Hypothalamus (tissue), 51 donors: ENCODE measurements around the gene RAD51B.
A peak's percentile ranks its signal among the peaks of the same experiment; 100 is the strongest.
"Not testable (repeated sequence)": the region's sequence is repeated elsewhere in the genome, so short reads cannot be mapped to it uniquely, and the experiment has no call there.

Source experiments
- DNase-seq, 51 donors: peaks; one replicate each; lab custom pipeline; 2025; lab: John Stamatoyannopoulos, UW

RAD51B gene

DNA sequence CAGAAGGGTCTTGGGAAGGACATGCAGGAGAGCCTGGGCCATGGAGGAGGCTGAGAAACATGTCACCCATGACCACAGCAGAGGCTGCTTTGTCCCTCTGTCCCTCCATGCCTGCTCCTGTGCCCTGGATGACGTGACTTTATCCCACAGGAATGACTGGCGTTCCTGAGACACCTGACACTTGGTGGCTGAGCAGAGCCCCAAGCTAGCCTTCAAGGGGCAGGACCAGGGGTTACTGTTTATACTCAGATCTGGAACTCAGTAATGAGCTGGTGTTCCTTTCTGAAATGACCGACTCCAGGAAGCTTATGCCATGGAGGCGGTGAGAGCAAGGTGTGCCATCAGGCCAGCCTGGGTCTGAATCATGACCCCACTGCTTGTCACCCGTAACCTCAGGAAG, 929.1 kb downstream of the RAD51B start:
- DNase-seq, result no peak

DNA sequence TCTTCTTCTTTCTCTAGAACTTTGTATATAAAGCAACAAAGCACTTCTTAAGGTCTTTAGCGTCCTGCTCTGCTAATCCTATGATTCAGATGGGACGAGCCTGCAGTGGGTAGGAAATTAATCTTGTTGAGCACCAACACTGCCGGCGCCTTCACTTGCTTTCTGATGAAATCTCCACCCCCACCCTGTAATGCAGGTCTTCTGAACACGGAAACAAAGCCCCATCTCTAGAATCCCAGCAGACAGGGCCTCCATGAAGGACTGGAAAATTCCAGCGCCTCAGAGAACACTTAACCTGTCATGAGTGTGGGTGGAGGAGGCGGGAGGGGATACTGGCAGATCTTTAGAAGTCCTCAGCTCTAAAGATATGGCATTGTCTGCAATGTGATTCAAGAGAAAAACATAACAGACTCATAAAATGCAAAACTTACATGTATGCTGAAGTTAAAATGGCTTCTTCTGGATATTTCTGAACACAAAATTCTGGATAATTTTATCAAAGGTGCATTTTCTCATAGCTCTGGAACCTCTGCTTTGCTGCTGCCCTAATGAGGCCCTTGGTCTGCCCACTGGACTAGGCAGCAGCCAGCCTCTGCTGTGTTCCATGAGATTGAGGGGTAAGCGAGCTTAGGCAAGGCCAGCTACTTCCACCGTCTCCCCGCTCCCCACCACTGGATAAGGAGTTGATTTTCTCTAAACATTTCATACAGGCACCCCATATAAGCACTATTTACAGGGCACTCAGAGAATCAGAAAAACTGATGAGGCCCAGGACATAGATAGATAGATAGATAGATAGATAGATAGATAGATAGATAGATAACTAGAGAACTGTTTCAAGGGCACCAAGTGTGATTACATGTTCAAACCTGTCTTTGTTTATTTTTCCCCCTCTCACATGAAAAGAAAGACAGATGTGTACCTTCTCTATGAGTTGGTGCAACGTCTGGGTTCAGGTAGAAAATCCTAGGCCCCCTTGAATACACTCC, 930.2 kb downstream of the RAD51B start:
- DNase-seq, result no peak

DNA sequence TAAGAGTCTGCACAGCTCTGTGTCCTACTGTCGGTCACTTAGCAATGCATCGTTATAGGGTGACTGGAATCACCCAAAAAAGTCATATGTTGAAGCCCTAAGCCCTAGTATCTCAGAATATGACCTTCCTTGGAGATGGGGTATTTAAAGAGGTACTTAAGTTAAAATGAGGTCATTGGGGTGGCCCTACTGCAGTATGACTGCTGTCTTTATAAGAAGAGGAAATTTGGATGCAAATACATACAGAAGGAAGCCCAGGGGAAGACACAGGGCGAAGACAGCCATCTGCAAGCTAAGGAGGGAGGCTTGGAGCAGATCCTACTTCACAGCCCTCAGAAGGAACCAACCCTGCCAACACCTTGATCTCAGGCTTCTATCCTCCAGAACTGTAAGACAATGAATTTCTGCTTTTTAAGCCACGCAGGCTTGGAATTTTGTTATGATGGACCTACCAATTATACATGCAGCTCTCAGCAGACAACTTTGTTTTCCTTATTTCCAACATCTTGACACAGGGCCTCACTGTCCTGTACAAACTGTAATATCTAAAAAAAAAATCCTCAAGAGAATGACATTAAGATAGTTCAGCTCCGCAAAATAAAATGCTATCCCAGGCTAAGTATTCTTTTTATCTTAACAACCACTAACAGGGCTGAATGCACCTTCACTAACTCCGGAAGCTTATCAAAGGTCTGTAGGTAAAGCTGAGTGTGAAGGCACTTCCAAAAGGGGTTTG, 932.9 kb downstream of the RAD51B start:
- no peak for DNase-seq

DNA sequence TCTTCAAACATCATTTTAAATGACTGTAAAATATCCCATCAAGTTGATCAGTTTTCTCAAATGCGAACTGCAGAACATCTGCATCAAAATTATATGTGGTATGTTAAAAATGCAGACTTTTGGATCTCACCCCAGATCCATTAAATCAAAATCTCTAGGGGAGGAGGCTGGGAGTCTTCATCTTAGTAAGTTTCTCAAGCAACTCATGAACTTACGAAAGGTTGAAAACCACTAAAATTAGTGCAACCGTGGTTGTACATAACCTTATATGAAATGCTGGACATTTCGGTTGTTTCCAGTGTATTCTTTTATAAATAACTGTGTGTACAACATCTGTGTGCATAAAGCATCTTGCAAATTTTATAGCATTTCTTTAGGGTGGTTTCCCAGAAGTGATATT, 934.1 kb downstream of the RAD51B start:
- no peak for DNase-seq

DNA sequence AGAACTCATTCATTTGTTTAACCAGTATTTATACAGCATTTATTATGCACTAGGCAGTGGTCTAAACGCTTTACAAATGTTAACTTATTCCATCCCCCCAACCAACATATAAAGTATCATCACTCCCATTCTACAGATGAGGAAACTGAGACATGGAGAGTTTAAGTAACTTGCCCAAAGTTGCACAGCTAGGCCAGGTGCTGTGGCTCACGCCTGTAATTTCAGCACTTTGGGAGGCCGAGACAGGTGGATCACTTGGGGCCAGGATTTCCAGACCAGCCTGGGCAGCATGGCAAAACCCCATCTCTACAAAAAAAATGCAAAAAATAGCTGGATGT, 935.4 kb downstream of the RAD51B start:
- no peak for DNase-seq

DNA sequence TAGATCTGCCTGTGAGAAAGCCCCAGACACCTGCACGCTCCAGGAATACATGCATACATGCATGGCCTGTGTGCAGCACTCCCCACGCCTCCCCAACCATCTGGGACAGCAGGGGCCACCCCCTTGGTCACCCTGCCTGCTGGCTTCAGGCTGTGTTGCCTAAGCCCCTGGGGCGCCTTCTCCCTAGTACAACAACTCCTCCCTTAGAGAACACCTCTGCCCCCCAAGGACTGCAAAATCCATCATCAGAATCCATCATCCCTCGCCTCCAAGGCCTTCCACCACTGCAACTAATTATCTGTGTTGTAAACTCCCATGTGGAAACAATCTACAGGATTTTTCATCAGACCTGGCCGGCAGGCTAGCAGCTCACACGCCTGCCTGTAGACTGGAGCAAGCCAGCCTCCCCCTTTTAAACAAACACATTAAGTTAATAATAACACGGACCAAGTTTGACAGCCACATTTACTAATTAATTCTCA, 936.5 kb downstream of the RAD51B start:
- DNase-seq, result no peak

DNA sequence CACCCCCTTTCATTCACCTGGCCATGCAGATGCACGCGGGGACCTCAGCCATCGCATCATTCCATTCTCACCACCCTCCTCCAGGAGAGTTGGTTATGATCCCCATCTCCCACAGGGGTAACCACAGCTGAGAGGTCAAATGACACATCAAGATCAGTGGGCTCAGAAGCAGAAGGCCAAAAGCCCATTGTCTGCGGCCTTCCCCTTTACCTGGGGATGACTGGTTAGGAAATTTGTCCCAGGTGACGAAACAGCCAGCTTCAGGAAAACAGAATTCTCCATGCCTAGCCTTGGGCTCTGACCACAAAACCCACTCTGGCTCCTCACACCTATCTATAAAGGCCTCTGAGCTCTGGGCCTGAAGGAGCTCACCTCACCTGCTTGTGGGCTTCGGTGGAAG, 937.2 kb downstream of the RAD51B start:
- DNase-seq, result no peak

DNA sequence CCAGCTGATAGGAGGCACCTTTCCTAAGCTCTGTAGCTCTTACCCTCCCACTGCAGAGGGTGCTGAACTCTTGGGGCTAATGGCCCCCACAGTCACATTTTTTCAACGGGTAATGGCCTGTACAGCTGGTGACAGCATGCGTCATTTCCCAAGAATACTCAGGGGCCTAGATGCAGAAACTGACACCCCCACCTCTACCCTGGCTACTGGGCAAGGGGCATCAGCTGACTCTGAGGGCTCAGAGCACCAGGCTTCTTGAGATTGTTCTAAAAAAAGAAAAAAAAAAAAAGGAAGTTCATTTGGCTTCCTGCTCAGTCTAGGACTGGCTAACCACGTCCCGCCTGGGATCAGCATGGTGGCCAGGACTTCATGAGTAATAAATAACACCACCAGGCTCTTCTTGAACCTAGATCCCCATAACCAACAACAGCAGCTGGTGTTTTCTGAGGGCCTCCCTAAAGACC, 938.1 kb downstream of the RAD51B start:
- peak in 20 of 51 donors; percentile 7 to 41 (median 16) for DNase-seq

DNA sequence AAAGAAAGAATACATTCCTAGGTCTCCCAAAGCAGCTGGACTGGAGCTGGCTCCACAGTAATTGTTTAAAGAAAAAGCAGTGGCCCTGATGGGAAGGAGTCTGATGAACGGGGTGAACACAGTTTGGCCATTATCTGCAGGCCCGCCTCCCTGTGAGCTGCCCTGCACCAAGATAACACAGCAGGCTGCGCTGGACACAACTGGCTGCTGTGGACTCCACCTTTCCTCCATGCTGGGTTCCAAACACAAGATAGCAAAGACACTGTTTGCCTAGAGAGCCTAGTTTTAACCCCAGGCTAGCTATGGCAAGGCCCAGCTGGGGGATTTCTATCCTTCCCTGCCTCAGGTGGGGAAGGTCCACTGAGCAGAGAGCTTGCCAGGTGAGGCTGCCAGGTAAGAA, 938.7 kb downstream of the RAD51B start:
- no peak for DNase-seq

DNA sequence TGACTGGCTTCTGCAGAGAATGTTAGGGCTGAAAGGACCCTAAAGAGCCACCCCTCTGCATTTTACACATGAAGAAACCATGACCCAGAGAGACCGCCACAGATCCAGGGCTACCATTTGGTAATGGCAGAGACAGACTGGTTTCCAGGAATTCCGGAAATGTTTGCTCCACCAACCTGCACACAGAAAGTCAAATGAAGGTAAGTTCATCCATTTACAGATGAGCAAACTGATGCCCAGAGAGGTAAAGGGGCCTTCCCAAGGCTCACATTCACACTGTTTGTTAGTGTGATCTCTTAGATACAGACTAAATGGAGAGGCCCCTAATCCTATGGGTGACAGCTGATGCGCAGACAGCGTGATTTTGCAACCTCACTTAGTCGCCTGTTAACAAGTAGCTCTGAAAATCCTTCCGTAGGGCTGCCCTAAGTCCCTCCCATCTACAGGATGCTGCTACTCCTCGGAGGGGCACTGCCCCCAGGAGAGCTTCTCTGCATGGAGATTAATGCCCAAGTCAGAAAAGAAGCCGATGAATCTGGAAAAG, 939.5 kb downstream of the RAD51B start:
- no peak for DNase-seq

DNA sequence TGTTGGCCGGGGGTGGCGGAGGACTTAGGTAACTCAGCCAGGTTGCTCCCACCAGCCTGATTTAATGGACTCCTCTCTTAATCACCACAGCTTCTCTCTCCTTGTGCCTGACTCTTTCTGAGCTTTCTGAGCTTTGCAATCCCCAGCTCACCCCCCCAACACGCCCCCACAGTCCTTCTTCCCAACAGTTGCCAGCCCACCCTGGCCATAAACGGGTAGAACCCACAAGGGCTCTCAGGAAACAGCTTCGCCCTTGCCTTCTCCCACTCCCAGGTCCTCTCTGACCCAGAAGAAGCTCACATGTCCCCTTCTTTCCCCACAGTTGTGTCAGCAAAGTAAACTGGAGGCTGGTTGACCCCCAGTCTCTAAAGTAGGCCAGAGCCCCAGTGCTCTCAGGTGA, 940.4 kb downstream of the RAD51B start:
- no peak for DNase-seq

DNA sequence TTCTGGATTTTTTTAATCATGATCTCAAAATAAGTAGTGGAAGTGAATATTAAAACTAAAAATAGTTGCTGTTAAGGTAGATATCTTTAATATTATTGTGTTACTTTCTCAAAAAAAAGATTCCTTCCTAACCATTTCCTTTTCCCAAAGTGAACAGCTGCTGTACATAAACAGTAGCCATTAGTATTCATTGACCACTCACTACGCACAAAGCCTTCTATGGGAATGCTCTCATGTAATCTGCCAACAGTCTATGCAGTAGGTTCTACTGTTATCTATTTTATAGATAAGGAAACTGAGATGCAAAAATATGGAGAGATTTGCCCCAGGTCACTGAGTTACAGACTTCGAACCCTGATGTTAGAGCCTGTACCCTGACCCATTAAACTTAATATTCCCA, 941.2 kb downstream of the RAD51B start:
- no peak for DNase-seq

DNA sequence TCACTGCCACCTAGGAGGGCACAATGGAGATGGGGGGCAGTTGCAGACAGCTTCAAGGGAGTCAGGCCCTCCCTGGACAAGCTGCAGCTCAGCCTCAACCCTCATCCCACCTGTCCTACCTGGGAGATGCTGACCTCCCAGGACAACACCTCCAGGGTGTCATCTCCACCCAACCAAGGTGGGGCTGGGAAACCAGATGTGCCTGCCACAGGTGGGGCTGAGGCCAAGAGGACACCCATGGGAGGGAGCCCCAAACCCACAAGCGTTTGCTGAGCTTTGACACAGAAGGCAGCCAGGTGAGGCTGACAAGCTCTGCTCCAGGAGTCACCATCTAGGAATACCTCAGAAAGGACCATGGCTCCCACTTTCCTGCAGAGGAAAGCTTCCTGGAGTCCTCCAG, 941.8 kb downstream of the RAD51B start:
- no peak for DNase-seq

DNA sequence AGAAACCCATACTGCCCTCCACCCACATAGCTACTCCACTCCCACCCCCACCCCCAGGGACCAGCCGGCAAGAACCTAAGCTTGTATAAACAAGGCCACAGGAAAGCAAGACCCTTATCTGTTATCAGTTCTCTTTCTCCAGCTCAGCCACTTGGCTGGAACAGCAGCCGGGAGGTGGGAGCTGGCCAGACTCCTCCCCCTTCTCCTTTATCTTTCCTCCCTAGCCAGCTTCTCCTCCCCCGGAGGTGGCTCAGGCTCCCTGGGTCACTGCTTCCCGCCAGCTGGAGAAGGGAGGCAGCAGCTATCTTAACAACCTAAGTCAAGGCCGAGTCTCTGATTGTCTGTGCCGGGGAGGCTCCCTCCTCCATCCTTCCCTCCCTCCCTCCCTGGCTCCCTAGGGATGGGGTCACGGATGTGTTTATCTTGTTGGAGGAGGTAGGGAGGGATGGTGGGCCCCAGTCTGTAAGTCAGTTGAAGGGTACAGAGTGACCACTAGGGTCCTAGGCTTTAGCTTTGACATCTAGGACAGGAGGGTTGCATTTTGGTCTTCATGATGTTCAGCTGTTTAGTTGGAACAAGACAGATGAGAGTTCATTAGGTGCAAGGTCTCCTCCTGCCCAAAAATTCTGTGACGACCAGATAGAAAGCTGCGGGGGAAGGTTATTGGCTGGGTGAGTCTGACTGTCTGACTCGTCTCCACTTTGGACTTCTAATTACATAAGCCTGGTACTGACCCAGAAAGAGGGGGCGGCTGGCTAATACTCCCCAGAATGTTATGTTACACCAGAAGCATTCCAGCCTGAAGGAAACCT, 943.6 kb downstream of the RAD51B start:
- no peak for DNase-seq

DNA sequence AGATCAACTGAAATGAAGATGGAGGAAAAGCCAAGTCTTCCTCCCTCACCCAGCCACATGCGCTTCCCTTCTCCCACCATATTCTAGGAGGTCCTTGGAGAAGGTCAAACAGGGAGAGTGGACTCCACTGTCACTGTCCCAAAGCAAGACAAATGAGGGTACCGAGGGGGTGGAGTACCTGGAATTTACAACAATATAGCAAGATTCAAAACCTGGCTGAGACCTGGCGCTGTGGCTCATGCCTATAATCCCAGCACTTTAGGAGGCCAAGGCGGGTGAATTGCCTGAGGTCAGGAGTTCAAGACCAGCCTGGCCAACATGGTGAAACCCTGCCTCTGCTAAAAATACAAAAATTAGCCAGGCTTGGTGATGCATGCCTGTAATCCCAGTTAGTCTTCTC, 944.3 kb downstream of the RAD51B start:
- not testable (repeated sequence) for DNase-seq

DNA sequence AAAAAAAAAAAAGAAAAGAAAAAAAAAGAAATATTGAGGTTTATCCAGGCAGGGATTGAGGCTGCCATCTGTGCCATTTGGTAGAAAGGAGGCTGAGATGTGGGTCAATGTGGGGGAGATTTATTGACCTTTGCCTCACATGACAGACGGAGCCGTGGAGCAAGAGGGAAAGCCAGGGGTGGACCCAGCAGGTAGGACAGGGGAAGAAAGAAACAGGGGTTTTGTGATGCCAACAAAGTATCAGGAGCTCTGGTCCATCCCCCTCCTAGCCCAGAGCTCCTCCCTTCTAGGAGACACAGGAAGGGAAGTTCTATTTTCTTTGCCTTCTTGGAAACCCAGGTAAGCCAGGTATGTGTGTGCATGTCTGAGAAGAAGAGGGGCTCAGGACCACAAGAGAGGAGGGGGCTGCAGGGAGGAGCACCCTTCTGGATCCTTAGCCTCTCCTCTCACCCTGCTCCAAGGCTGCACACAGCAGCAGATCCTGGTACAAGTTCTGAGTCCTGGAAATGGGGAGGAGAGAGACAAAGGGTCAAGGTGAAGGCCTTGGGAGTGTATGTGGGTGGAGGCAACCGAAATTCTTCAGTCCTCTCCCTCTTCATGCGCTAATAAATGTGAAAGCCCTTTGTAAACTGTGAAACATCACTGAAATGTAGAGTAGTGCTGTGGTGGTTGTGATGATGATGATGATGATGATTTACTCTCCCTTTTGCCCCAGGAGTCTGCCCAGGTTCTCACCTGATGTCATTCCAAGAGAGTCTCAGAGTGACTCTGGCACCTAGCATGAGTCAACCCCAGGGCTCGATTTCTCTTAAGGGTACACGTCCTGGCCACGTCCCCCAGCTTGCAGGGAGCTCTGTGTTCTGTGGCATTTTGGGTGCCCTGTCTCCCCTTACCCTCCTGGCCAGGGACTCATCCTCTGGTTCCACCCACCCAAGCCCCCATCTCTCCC, 947.0 kb downstream of the RAD51B start:
- no peak for DNase-seq

DNA sequence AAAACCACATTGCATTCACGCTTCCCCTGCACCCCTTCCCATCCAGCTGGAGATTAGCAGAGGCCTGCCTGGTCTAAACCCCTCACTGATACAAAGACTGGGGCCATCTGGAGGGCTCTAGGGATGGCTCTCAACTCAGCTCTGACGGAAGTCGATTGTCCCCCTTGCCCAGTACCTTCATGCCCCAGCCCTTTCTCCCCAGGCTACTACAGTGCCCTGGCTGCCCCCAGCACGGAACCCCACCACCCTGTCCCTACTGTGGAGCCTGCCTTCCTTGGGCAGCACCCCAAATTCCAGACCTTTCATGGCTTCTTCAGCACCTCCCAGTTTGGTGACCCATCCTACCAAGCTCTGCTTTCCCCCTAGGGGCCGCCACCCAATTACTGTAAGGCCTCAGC, 947.7 kb downstream of the RAD51B start:
- no peak for DNase-seq

DNA sequence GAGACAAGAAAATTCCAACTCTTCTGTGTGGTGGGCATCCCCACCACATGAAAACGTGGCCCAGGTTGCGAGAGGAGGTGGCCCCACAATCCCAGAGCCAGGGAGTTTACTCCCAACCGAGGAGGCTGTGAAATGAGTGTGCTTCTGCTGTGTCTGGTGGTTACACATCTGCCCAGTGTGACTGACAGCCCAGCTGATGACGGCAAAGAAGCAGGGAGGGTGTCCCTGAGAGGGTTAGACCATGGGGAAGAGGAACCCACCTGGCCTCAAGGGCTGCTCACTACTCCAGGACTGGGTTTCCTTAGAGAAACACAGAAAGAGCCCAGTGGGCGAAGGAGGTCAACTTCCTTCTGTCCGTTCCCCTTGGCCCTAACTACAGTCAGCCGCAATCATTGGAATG, 948.7 kb downstream of the RAD51B start:
- no peak for DNase-seq

DNA sequence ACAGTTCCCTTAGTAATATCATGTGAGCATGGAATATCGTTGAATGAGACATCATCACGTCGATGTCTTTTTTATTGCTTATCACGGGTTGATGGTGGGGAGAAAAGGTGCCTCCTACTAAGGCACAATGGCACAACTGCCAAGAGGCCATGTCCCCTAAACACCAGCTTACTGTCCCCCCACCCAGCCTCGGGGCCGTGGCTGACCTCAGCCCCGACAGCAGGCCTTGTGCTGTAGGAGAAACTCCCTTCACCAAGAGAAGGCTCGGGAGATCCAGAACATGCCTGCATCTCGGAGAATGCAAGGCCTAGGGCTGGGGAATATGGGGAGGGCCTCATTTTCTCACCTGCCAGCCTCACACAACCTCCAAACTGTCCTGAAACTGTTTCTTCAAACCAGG, 950.5 kb downstream of the RAD51B start:
- DNase-seq, result no peak
